H1 (cell line): Measurements from ENCODE around the gene ABCF3. TPM values are rescaled to one million over a fixed set of nuclear protein-coding genes. Genes with fewer than 3 reads are reported as not detected.

Experiments used
- CTCF ChIA-PET: fragments of 300-600 bp; sonication (Branson Sonifier 250); formaldehyde crosslinking; loops from one replicate; lab custom pipeline; 2021; ENCODE audit not compliant: partially characterized antibody; lab: Charles Lee
- POLR2A ChIA-PET: fragments of 300-600 bp; sonication (Branson Sonifier 250); formaldehyde crosslinking; loops from one replicate; lab custom pipeline; 2021; ENCODE audit warnings: inconsistent platforms; ENCODE audit not compliant: partially characterized antibody; lab: Charles Lee
- DNase-seq, 2 experiments: peaks; one replicate each; pipeline versions ENCODE4 v3.0.0 to v3.0.0-alpha.2; 2010 to 2022; ENCODE audit warnings: low spot score in 2 of 2, low read depth in 1 of 2, mixed read lengths in 1 of 2
- FAIRE-seq: peaks from 2 replicates; lab custom pipeline; 2011; peaks lifted over from hg19 to GRCh38; lab: Jason Lieb, UNC
- H2AFZ ChIP-seq: 2 replicates; pipeline ENCODE4 v1.8.1; 2012; ENCODE audit warnings: low read length, inconsistent platforms
- H2AK5ac ChIP-seq: 2 replicates; pipeline ENCODE4 v1.6.1; 2013; ENCODE audit warnings: low read depth, low read length
- H2BK120ac ChIP-seq: replicated peaks from 2 replicates; pipeline ENCODE3; 2013; ENCODE audit warnings: low read depth, low read length, inconsistent platforms
- H2BK12ac ChIP-seq: 2 replicates; pipeline ENCODE4 v1.6.1; 2013; ENCODE audit warnings: low read depth, low read length
- H2BK15ac ChIP-seq: 2 replicates; pipeline ENCODE4 v1.6.1; 2013; ENCODE audit warnings: low read length
- H2BK20ac ChIP-seq: 2 replicates; pipeline ENCODE4 v1.6.1; 2013; ENCODE audit warnings: low read length
- H2BK5ac ChIP-seq: 2 replicates; pipeline ENCODE4 v1.6.1; 2013; ENCODE audit warnings: low read depth, low read length
- H3K14ac ChIP-seq: 2 replicates; pipeline ENCODE4 v1.6.1; 2013; ENCODE audit warnings: inconsistent platforms; ENCODE audit not compliant: insufficient read length
- H3K18ac ChIP-seq: 2 replicates; pipeline ENCODE4 v1.6.1; 2013; ENCODE audit warnings: low read length; ENCODE audit errors: extremely low read depth
- H3K23ac ChIP-seq: 2 replicates; pipeline ENCODE4 v1.6.1; 2013; ENCODE audit warnings: inconsistent platforms; ENCODE audit not compliant: insufficient read length
- H3K23me2 ChIP-seq: 2 replicates; pipeline ENCODE4 v1.6.1; 2013; ENCODE audit warnings: low read depth, low read length
- H3K27ac ChIP-seq: 2 replicates; pipeline ENCODE4 v1.6.1; 2011; ENCODE audit warnings: low read depth, low read length, inconsistent platforms
- H3K27me3 ChIP-seq, 4 experiments: replicated peaks in 1 of 4; 1 replicate in 1 of 4; 2 replicates in 3 of 4; pipeline versions ENCODE4 v1.6.1 to v1.8.1; 2011 to 2013; ENCODE audit warnings: low read length in 3 of 4, mild to moderate bottlenecking in 3 of 4, inconsistent platforms in 2 of 4, mixed read lengths in 2 of 4, moderate library complexity in 1 of 4; ENCODE audit not compliant: control insufficient read depth in 3 of 4, insufficient read depth in 3 of 4; ENCODE audit errors: extremely low read depth in 1 of 4
- H3K36me3 ChIP-seq, 4 experiments: 2 replicates each; pipeline versions ENCODE4 v1.6.1 to v1.8.1; 2011 to 2013; ENCODE audit warnings: mild to moderate bottlenecking in 4 of 4, low read length in 3 of 4, moderate library complexity in 2 of 4, control low read depth in 1 of 4, inconsistent platforms in 1 of 4; ENCODE audit not compliant: insufficient read depth in 4 of 4, control insufficient read depth in 2 of 4
- H3K4ac ChIP-seq: replicated peaks from 2 replicates; pipeline ENCODE3; 2013; ENCODE audit warnings: low read length, low read depth, mixed read lengths, inconsistent platforms; ENCODE audit not compliant: insufficient read length
- H3K4me1 ChIP-seq, 4 experiments: replicated peaks in 1 of 4; 1 replicate in 1 of 4; 2 replicates in 3 of 4; pipeline versions ENCODE4 v1.6.1 to v1.8.1; 2011 to 2013; ENCODE audit warnings: low read length in 3 of 4, inconsistent platforms in 2 of 4, mixed read lengths in 1 of 4; ENCODE audit not compliant: insufficient read depth in 4 of 4, control insufficient read depth in 3 of 4
- H3K4me2 ChIP-seq, 2 experiments: 2 replicates each; pipeline versions ENCODE4 v1.6.1 to v1.8.1; 2011 to 2013; ENCODE audit warnings: low read depth in 2 of 2, low read length in 2 of 2, control low read depth in 1 of 2, inconsistent platforms in 1 of 2, mild to moderate bottlenecking in 1 of 2; ENCODE audit not compliant: insufficient read depth in 1 of 2
- H3K4me3 ChIP-seq, 4 experiments: fragments of 200-600, 300-600 bp in 1 of 4; sonication (generic), shearing (Covaris generic), sonication (Bioruptor Twin) in 1 of 4; 2 replicates each; pipeline versions ENCODE4 v1.5.1 to v1.8.1; 2011 to 2016; ENCODE audit warnings: low read length in 4 of 4, low read depth in 3 of 4, control low read depth in 2 of 4, inconsistent platforms in 2 of 4, mild to moderate bottlenecking in 2 of 4, mixed read lengths in 1 of 4, moderate library complexity in 1 of 4; ENCODE audit not compliant: insufficient read depth in 2 of 4; ENCODE audit errors: extremely low read depth in 1 of 4
- H3K56ac ChIP-seq: replicated peaks from 2 replicates; pipeline ENCODE3; 2013; ENCODE audit warnings: low read depth, mild to moderate bottlenecking, mixed read lengths, low read length, inconsistent platforms; ENCODE audit not compliant: insufficient read length
- H3K79me1 ChIP-seq: 2 replicates; pipeline ENCODE4 v1.6.1; 2013; ENCODE audit warnings: low read depth, low read length, control low read depth
- H3K79me2 ChIP-seq, 2 experiments: 2 replicates each; pipeline versions ENCODE4 v1.6.1 to v1.8.1; 2012 to 2013; ENCODE audit warnings: low read length in 2 of 2, mild to moderate bottlenecking in 2 of 2, inconsistent platforms in 1 of 2; ENCODE audit not compliant: insufficient read depth in 2 of 2, control insufficient read depth in 1 of 2
- H3K9ac ChIP-seq, 4 experiments: replicated peaks in 1 of 4; 1 replicate in 1 of 4; 2 replicates in 3 of 4; pipeline versions ENCODE4 v1.6.1 to v1.8.1; 2011 to 2013; ENCODE audit warnings: low read depth in 3 of 4, low read length in 3 of 4, control low read depth in 2 of 4, mild to moderate bottlenecking in 2 of 4, moderate library complexity in 2 of 4, inconsistent platforms in 1 of 4; ENCODE audit errors: extremely low read depth in 1 of 4
- H3K9me3 ChIP-seq, 2 experiments: 2 replicates each; pipeline versions ENCODE4 v1.6.1 to v1.8.1; 2012 to 2013; ENCODE audit warnings: mild to moderate bottlenecking in 2 of 2, moderate library complexity in 2 of 2, control low read depth in 1 of 2, inconsistent platforms in 1 of 2, low read depth in 1 of 2, low read length in 1 of 2, mixed read lengths in 1 of 2; ENCODE audit not compliant: insufficient read depth in 2 of 2
- H4K20me1 ChIP-seq, 2 experiments: replicated peaks in 1 of 2; 2 replicates each; pipeline versions ENCODE3 to v1.8.1; 2011 to 2013; ENCODE audit warnings: inconsistent platforms in 2 of 2, low read length in 2 of 2, mild to moderate bottlenecking in 1 of 2; ENCODE audit not compliant: insufficient read depth in 2 of 2, control insufficient read depth in 1 of 2
- H4K5ac ChIP-seq: 2 replicates; pipeline ENCODE4 v1.6.1; 2013; ENCODE audit warnings: low read length, low read depth, mixed read lengths, inconsistent platforms; ENCODE audit not compliant: insufficient read length
- H4K8ac ChIP-seq: 2 replicates; pipeline ENCODE4 v1.8.0; 2013; ENCODE audit warnings: mild to moderate bottlenecking, moderate library complexity, low read length, inconsistent platforms; ENCODE audit not compliant: insufficient read depth; ENCODE audit errors: extremely low read depth
- H4K91ac ChIP-seq: replicated peaks from 2 replicates; pipeline ENCODE3; 2013; ENCODE audit warnings: low read length, mixed read lengths, inconsistent platforms; ENCODE audit not compliant: insufficient read length
- EZH2 ChIP-seq: fragments of 200-600 bp; sonication (generic); IDR thresholded peaks from 2 replicates; pipeline ENCODE4 v1.7.1; 2012; ENCODE audit warnings: low read depth, mild to moderate bottlenecking, moderate library complexity, low read length, inconsistent platforms; ENCODE audit not compliant: severe bottlenecking
- WGBS, 2 experiments: shearing (Covaris generic) in 1 of 2; methylation state at CpG; one replicate each; pipeline versions ENCODE4 v1.1.6 to v1.1.7; 2013 to 2015; ENCODE audit warnings: low lambda C conversion rate in 2 of 2, mixed read lengths in 2 of 2, inconsistent platforms in 1 of 2, low coverage in 1 of 2, missing lambda C conversion rate in 1 of 2; ENCODE audit not compliant: insufficient replicate concordance in 2 of 2, insufficient coverage in 1 of 2, insufficient read length in 1 of 2; ENCODE audit errors: extremely low coverage in 1 of 2, missing lambda C conversion rate in 1 of 2; 5-methylcytosine and 5-hydroxymethylcytosine counted together
- polyA plus RNA-seq, 7 experiments: library from polyadenylated mRNA; depleted of rRNA in 3 of 7; stranded (reverse) in 5 of 7; unstranded in 2 of 7; fragments of >200 nt in 5 of 7; fragments of 200-250 nt in 2 of 7; gene quantifications; 1 replicate in 5 of 7; 2 replicates in 1 of 7; 4 replicates in 1 of 7; pipeline versions ENCODE4 v1.2.1 to v1.2.3, GENCODE V29; 2011 to 2013; ENCODE audit warnings: missing spikeins in 2 of 7, mixed read lengths in 2 of 7
- total RNA-seq: library from RNA; stranded (reverse); fragmentation: NEBNext Ultra II Directional; extraction: Animal tissue kit (Norgen Biotek cat#: 25700); gene quantifications from 2 replicates; pipeline ENCODE4 v1.2.1, GENCODE V29; 2021

The ABCF3 gene
- total and polyA plus RNA-seq, 2 of the 8 experiments (the other 6 are each of a cell fraction or from before 2014, with no cell fraction given): 51.6 to 57.8 TPM

GRCh38 chr3:184145751-184146270 lies 40.2 kb upstream of the ABCF3 start:
- ChIA-PET POLR2A (interaction anchor here (0.9 to 4.6 kb wide), 7 partner anchors 9 to 113 kb away, joined by 3 to 26 read pairs (median 4); partner anchors contain the start of gene EIF2B5), CTCF (interaction anchor here (0.7 to 3.5 kb wide), 30 partner anchors 9 to 252 kb away, joined by 3 to 28 read pairs (median 5); partner anchors contain the start of genes AP2M1, EEF1AKMT4 and EIF2B5)
- H3K27ac ChIP-seq: no peak overlapping the region
- peaks cover 11 to 44% (median 30%) of the 10 kb centered on the region in 4 experiments for H3K36me3 ChIP-seq
- H3K9me3 ChIP-seq: no peaks in the 10 kb centered on the region
- H3K9ac ChIP-seq: no peak overlapping the region
- H3K4ac ChIP-seq: no peak overlapping the region
- H3K23me2 ChIP-seq: no peaks in the 10 kb centered on the region
- no peak overlapping the region for H2AFZ ChIP-seq
- no peaks in the 10 kb centered on the region; a peak in 1 of 4 replicates for H3K79me2 ChIP-seq
- FAIRE-seq (no peak), DNase-seq (no peak)
- H2BK5ac ChIP-seq: no peak overlapping the region
- no peak overlapping the region for H4K8ac ChIP-seq
- no peak overlapping the region for H2AK5ac ChIP-seq
- H2BK15ac ChIP-seq: no peak overlapping the region
- H3K4me1 ChIP-seq: no peaks in the 10 kb centered on the region
- no peak overlapping the region for H3K56ac ChIP-seq
- no peak overlapping the region for H3K14ac ChIP-seq
- no peak overlapping the region for H4K91ac ChIP-seq
- H3K27me3 ChIP-seq: no peaks in the 10 kb centered on the region
- H4K20me1 ChIP-seq: peaks cover 0 to 3% of the 10 kb centered on the region in 2 experiments
- H3K4me3 ChIP-seq: no peak overlapping the region
- H2BK20ac ChIP-seq: no peak overlapping the region
- no peak overlapping the region for H3K4me2 ChIP-seq
- TF ChIP-seq EZH2: no peak
- H4K5ac ChIP-seq: no peak overlapping the region
- no peak overlapping the region for H3K23ac ChIP-seq
- 85% methylated on average over 8 of the region's 8 CpGs; no CpG with 5 or more reads in 1 of the 2 experiments for WGBS, 2 experiments
- H2BK120ac ChIP-seq: no peak overlapping the region
- no peak overlapping the region for H2BK12ac ChIP-seq
- H3K79me1 ChIP-seq: peaks cover 2% of the 10 kb centered on the region; the same call in 1 of the 2 replicates
- no peak overlapping the region for H3K18ac ChIP-seq
